HepG2 (cell line): Measurements from ENCODE around the gene HSPB9. TPM values are rescaled to one million over a fixed set of nuclear protein-coding genes. Genes with fewer than 3 reads are reported as not detected.

Experiments
- ATF7 ChIP-seq, 2 experiments: fragments of 450-650 bp in 1 of 2; sonication (generic) in 1 of 2; formaldehyde crosslinking in 1 of 2; IDR thresholded peaks; 2 replicates each; pipeline versions ENCODE4 v1.4.0 to v1.6.1; 2016 to 2020; ENCODE audit warnings: antibody characterized with exemption in 1 of 2, mild to moderate bottlenecking in 1 of 2, missing genetic modification reagents in 1 of 2
- FOXA1 ChIP-seq, 2 experiments: fragments of 450-650 bp in 1 of 2; sonication (generic) in 1 of 2; formaldehyde crosslinking in 1 of 2; IDR thresholded peaks; 2 replicates each; pipeline versions ENCODE4 v1.4.0 to v1.6.1; 2016 to 2020; ENCODE audit warnings: missing genetic modification reagents in 1 of 2
- KMT2A ChIP-seq: sonication (generic); formaldehyde crosslinking; IDR thresholded peaks from 2 replicates; pipeline ENCODE4 v1.4.0; 2020; ENCODE audit warnings: missing genetic modification reagents
- RXRA ChIP-seq: sonication (generic); formaldehyde crosslinking; IDR thresholded peaks from 2 replicates; pipeline ENCODE4 v1.5.1; 2020; ENCODE audit warnings: missing genetic modification reagents
- SMARCE1 ChIP-seq: fragments of 450-650 bp; IDR thresholded peaks from 2 replicates; pipeline ENCODE4 v1.6.1; 2017; ENCODE audit warnings: borderline replicate concordance
- SRSF4 ChIP-seq: fragments of 200-400 bp; formaldehyde crosslinking; IDR thresholded peaks from one replicate; pipeline ENCODE4 v1.6.1; 2018; ENCODE audit warnings: mild to moderate bottlenecking, low read depth, low read length, moderate library complexity; ENCODE audit not compliant: poor library complexity, severe bottlenecking
- SSRP1 ChIP-seq: IDR thresholded peaks from 2 replicates; pipeline ENCODE4 v1.6.1; 2016; ENCODE audit warnings: control low read depth
- TCF12 ChIP-seq, 2 experiments: fragments of 450-650 bp in 1 of 2; sonication (generic) in 1 of 2; formaldehyde crosslinking in 1 of 2; IDR thresholded peaks; 2 replicates each; pipeline versions ENCODE4 v1.6.1 to v1.8.0; 2017 to 2022; ENCODE audit warnings: antibody characterized with exemption in 1 of 2, mild to moderate bottlenecking in 1 of 2, missing genetic modification reagents in 1 of 2, moderate library complexity in 1 of 2
- ZBTB33 ChIP-seq: sonication (generic); formaldehyde crosslinking; IDR thresholded peaks from 2 replicates; pipeline ENCODE4 v1.4.0; 2020; ENCODE audit warnings: missing genetic modification reagents
- ZEB1 ChIP-seq: IDR thresholded peaks from 2 replicates; pipeline ENCODE4 v1.6.1; 2012; ENCODE audit warnings: mild to moderate bottlenecking, low read depth, inconsistent platforms; ENCODE audit not compliant: insufficient replicate concordance
- ZNF121 ChIP-seq: sonication (generic); formaldehyde crosslinking; IDR thresholded peaks from 2 replicates; pipeline ENCODE4 v1.5.0; 2020; ENCODE audit warnings: mild to moderate bottlenecking, missing genetic modification reagents
- ZNF274 ChIP-seq: sonication (generic); formaldehyde crosslinking; IDR thresholded peaks from 2 replicates; pipeline ENCODE4 v1.5.1; 2020; ENCODE audit warnings: mild to moderate bottlenecking, missing genetic modification reagents
- polyA plus RNA-seq, 8 experiments: library from polyadenylated mRNA; depleted of rRNA in 3 of 8; stranded (reverse) in 7 of 8; unstranded in 1 of 8; fragments of >200 nt; fragmentation: Illumina TruSeq in 4 of 8; extraction: Trizol in 4 of 8; gene quantifications; 2 replicates each; pipeline versions ENCODE4 v1.2.1 to v1.2.3, GENCODE V29; 2011 to 2016; ENCODE audit warnings: low read depth in 4 of 8, missing spikeins in 1 of 8, mixed read lengths in 1 of 8; ENCODE audit not compliant: insufficient read depth in 1 of 8
- total RNA-seq, 5 experiments: library from RNA; depleted of rRNA; stranded (reverse); fragments of >200 nt; fragmentation: Illumina TruSeq; extraction: Trizol; gene quantifications; 2 replicates each; pipeline ENCODE4 v1.2.3, GENCODE V29; 2016; ENCODE audit warnings: low read depth in 1 of 5
- TF ChIP-seq, protein P1 (sequence below), 2 experiments: sonication (generic) in 1 of 2; formaldehyde crosslinking in 1 of 2; IDR thresholded peaks; 2 replicates each; pipeline versions ENCODE4 v1.4.0 to v1.6.1; 2018 to 2020; ENCODE audit warnings: missing genetic modification reagents in 2 of 2, borderline replicate concordance in 1 of 2, low read depth in 1 of 2, mild to moderate bottlenecking in 1 of 2, missing biosample characterization in 1 of 2
- TF ChIP-seq, protein P2 (sequence below): sonication (generic); IDR thresholded peaks from 2 replicates; pipeline ENCODE4 v1.6.1; 2016; ENCODE audit warnings: low read depth, borderline replicate concordance
- TF ChIP-seq, protein P3 (sequence below): IDR thresholded peaks from 2 replicates; pipeline ENCODE4 v1.6.1; 2012; ENCODE audit warnings: low read length, improper control_type of control experiment
- TF ChIP-seq, protein P4 (sequence below): sonication (generic); formaldehyde crosslinking; conservative IDR thresholded peaks from 2 replicates; pipeline ENCODE4 v1.8.0; 2022; ENCODE audit warnings: missing genetic modification reagents

The HSPB9 gene
- total and polyA plus RNA-seq, 2 of the 13 experiments (the other 11 are each of a cell fraction or from before 2014, with no cell fraction given), result 0.05 to 0.24 TPM

- TF ChIP-seq ATF7 (IDR thresholded peaks at IDR 0.05) (no peak), ATF7 (CRISPR knock-in tag; IDR thresholded peaks at IDR 0.05) (no peak), ZBTB33 (CRISPR knock-in tag) (peak; percentile 66; the same call in 1 of the 2 replicates), SMARCE1 (no peak), KMT2A (CRISPR knock-in tag) (0 out of 2 replicates have a peak, but pooled peaks have one; percentile 30), FOXA1 (IDR thresholded peaks at IDR 0.05) (no peak), FOXA1 (CRISPR knock-in tag; IDR thresholded peaks at IDR 0.05) (peak; percentile 90), SRSF4 (no peak), SSRP1 (CRISPR knock-in tag) (0 out of 2 replicates have a peak, but pooled peaks have one; percentile 34), ZNF274 (CRISPR knock-in tag) (no peak), ZNF121 (CRISPR knock-in tag) (no peak), TCF12 (IDR thresholded peaks at IDR 0.05) (no peak), TCF12 (CRISPR knock-in tag; IDR thresholded peaks at IDR 0.05) (no peak), RXRA (CRISPR knock-in tag) (0 out of 2 replicates have a peak, but pooled peaks have one; percentile 30), ZEB1 (no peak)
- TF ChIP-seq, protein P1, sequence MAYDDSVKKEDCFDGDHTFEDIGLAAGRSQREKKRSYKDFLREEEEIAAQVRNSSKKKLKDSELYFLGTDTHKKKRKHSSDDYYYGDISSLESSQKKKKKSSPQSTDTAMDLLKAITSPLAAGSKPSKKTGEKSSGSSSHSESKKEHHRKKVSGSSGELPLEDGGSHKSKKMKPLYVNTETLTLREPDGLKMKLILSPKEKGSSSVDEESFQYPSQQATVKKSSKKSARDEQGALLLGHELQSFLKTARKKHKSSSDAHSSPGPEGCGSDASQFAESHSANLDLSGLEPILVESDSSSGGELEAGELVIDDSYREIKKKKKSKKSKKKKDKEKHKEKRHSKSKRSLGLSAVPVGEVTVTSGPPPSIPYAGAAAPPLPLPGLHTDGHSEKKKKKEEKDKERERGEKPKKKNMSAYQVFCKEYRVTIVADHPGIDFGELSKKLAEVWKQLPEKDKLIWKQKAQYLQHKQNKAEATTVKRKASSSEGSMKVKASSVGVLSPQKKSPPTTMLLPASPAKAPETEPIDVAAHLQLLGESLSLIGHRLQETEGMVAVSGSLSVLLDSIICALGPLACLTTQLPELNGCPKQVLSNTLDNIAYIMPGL (CRISPR knock-in tag; IDR thresholded peaks at IDR 0.05; ENCODE audit: borderline replicate concordance in 1 of 2, low read depth in 1 of 2), result peak; percentile 24 to 55; a peak in 1 of 4 replicates
- TF ChIP-seq, protein P2, sequence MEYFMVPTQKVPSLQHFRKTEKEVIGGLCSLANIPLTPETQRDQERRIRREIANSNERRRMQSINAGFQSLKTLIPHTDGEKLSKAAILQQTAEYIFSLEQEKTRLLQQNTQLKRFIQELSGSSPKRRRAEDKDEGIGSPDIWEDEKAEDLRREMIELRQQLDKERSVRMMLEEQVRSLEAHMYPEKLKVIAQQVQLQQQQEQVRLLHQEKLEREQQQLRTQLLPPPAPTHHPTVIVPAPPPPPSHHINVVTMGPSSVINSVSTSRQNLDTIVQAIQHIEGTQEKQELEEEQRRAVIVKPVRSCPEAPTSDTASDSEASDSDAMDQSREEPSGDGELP, result peak; percentile 57; the same call in 1 of the 2 replicates
- TF ChIP-seq, protein P3, sequence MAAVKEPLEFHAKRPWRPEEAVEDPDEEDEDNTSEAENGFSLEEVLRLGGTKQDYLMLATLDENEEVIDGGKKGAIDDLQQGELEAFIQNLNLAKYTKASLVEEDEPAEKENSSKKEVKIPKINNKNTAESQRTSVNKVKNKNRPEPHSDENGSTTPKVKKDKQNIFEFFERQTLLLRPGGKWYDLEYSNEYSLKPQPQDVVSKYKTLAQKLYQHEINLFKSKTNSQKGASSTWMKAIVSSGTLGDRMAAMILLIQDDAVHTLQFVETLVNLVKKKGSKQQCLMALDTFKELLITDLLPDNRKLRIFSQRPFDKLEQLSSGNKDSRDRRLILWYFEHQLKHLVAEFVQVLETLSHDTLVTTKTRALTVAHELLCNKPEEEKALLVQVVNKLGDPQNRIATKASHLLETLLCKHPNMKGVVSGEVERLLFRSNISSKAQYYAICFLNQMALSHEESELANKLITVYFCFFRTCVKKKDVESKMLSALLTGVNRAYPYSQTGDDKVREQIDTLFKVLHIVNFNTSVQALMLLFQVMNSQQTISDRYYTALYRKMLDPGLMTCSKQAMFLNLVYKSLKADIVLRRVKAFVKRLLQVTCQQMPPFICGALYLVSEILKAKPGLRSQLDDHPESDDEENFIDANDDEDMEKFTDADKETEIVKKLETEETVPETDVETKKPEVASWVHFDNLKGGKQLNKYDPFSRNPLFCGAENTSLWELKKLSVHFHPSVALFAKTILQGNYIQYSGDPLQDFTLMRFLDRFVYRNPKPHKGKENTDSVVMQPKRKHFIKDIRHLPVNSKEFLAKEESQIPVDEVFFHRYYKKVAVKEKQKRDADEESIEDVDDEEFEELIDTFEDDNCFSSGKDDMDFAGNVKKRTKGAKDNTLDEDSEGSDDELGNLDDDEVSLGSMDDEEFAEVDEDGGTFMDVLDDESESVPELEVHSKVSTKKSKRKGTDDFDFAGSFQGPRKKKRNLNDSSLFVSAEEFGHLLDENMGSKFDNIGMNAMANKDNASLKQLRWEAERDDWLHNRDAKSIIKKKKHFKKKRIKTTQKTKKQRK, result no peak
- TF ChIP-seq, protein P4, sequence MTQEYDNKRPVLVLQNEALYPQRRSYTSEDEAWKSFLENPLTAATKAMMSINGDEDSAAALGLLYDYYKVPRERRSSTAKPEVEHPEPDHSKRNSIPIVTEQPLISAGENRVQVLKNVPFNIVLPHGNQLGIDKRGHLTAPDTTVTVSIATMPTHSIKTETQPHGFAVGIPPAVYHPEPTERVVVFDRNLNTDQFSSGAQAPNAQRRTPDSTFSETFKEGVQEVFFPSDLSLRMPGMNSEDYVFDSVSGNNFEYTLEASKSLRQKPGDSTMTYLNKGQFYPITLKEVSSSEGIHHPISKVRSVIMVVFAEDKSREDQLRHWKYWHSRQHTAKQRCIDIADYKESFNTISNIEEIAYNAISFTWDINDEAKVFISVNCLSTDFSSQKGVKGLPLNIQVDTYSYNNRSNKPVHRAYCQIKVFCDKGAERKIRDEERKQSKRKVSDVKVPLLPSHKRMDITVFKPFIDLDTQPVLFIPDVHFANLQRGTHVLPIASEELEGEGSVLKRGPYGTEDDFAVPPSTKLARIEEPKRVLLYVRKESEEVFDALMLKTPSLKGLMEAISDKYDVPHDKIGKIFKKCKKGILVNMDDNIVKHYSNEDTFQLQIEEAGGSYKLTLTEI (CRISPR knock-in tag), result no peak
Observed at GRCh38 chr17:42116705-42117396, 5.8 kb upstream of the HSPB9 start (continued).
